HG03045 (cell line): ENCODE data around the gene P4HA3.

Source experiments
- ATAC-seq: cut with Tn5 transposase; IDR thresholded peaks from one replicate; pipeline ENCODE4 v1.9.1; 2021; ENCODE audit warnings: mild to moderate bottlenecking, moderate library complexity; ENCODE audit not compliant: unreplicated experiment

The P4HA3 gene

GRCh38 chr11:74268456-74268855 lies 43.0 kb downstream of the P4HA3 start:
- no peak for ATAC-seq

GRCh38 chr11:74267014-74267413 lies 44.4 kb downstream of the P4HA3 start:
- no peak for ATAC-seq

DNA sequence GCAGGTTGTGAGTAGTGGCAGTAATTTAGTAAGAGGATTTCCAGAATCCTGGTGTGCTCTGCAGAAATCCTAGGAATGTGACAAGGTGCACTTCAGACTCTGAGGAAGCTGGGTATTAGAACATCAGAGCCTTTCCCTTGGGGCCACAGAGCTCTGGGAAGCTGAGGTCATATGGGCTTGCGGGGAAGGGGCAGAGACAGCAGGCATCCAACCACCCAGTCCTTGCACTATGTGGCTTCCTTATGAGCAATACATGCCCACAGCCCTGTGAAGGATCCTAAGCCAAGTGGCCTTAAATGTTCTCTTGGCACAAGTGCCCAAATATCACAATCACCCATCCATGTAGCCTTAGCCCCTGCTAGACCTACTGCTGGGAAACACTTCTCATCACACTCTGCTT lies 46.2 kb downstream of the P4HA3 start:
- no peak for ATAC-seq

DNA sequence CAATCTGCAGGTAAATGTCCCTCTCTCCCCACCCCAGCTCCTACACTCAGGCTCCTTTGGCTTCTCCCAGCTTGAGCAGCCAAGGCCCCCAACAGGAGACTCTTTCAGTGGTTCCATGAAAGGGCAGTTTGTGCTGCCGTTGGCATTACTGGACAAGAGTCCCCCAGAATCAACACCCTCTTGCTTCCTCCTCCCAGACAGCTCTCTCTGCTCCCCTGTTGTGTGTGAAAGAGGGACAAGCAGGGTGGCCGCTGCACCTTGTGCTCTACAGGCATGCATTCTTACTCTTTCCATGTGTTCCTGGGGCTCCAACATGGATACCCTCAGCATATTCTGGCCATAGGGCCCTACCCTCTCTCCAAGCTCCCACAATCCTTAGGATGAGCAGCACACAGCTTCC lies 48.7 kb downstream of the P4HA3 start:
- ATAC-seq: no peak

DNA sequence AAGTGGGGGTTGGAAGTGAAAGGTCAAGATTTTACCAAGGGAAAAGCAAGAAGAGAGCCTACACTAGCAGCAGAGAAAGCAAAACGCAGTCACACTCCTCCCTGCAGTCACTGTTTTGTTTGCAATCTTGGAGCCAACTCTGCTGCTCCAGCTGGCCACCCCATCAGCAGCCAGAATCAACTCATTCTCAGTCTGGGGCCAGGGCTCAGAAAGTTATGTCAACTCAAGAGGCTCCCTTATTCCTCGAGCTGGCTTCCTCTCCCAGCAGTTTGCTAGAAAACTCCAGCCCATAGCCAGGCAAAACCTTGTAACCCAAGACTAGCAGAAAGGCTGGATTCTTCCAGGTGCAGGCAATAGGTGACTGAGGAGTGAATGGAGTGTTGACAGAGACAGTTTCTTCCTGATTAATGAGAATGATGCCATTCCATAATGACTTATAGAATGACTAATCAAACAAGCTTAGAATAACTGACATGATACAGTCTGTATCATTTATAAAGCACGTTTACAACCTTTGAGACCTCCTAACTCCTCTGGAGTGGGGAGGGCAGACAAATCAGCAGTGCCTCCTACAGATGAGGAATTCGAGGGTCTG lies 53.4 kb downstream of the P4HA3 start:
- ATAC-seq: no peak

DNA sequence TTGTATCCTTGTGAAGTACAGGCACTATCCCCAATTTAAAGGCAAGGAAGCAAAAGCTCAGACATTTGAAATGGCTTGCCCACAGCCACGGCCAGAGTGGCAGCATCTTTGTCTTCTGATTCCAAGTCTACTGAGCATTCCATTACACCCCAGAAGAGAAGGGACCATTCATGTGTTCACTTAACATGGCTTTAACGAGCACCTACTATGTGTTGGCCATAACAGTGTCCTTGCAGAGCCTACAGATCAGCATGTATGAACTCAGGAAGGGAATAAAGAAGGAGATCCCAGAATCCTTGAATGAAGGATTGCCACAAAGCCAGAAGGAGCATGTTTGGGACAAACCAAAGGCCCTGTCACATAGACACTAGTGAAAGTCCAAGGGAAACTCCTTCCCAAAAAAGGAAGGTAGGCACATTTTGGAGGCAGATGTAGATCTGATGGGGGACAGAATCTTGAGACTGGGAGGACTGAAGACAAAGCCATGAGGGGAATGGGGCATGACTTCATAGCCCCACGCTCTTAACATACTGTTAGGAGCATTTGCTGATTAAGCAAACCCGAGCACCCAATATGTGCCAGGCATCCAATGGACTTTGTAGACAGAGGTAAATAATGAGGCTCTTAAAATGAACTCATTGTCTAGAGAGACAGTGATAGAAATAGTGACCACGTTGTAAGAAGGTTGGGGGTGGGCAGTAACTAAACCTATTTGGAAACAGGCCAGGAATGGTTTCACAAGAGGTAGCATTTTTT lies 54.9 kb downstream of the P4HA3 start:
- no peak for ATAC-seq

GRCh38 chr11:74255741-74256375 lies 55.6 kb downstream of the P4HA3 start:
- ATAC-seq: no peak

- ATAC-seq: no peak
Observed at GRCh38 chr11:74253361-74253760, 58.1 kb downstream of the P4HA3 start.

DNA sequence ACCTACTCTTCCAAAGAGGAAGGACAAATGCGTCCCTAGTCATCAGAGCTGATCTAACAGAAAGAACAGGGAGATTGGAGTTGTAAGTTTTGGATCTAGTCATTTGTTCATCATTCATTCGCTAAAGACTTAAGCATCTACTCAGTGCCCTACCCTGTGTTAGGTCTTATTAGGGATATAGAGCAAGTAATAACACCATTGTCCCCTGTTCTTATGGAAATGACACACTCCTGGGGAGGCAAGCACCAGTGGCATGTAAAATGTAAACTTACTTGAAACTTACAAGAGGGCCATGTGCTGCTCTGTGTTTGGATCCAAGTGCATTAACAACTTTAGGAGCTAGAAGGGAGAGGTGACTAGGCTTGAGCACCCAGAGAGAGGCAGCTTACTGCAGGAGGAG lies 61.9 kb downstream of the P4HA3 start:
- no peak for ATAC-seq

DNA sequence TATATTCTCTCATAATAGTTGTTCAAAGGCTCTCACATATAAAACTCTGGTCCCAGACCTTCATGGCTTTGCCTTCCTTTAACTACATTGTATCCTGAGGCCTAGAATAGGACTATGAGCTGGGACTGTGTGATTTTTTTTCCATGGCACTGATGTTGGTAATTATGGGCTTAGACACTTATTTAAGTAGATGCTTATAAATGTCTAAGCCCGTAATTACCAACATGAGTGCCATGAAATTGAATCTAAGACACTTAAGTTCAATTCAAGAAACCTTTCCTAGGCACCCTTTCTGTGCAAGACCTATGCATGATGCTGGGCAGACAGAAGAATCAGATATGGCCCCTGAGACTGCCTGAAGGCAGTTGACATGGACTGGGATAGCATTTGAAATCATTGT lies 63.0 kb downstream of the P4HA3 start:
- no peak for ATAC-seq

DNA sequence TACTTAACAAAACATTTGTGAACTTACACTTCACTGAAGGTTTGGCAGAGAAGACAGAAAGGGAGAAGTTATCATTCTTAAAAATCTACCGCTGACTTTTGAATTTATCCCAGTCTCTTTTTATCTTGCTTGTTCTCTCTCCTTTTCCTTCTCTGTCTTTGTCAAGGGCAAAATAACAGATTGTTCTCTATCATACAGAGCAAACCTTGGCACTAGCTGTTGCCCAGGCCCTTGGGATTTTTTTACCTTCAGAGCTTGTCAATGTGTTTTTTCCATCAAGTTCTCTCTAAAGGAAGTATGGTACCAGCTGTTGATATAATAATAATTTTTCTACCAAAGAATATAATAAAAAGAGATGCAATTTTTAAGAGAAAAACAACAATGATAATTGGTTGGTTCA lies 73.2 kb downstream of the P4HA3 start:
- ATAC-seq: no peak

DNA sequence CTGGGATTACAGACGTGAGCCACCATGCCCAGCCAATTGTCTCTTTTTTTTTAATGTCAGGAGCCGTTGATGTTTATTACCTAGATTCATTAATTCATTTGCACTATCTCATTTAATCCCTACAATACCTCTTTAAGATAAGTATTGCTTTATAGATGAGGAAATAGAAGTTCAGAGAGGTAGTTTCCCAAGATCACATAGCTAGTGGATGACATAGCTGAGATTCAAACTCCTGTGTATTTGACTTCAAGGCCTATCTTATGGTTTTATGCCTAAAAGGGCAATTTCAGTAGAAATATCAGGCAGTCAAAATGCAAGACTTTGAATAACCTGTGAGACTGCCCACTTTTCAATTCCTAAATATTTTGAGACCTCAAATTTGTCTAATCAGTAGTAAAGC lies 73.9 kb downstream of the P4HA3 start:
- no peak for ATAC-seq

DNA sequence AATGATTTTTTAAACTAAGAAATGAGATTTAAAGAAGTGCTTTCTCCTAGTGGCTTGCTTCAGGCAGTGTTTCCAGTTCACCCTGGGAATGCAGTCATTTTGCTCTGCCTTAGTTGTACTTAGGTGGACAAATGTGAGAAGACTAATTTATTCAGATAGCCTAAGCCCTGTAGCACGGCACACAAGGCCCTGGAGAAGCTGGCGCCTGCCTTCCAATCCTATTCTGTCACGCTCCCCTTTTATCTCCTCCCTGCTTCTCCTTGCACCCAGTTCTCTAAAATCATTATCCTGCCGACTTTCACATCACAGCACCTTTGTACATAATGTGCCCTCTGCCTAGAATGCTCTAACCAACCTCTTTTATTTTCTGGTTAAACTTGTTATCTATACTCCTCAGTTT lies 76.3 kb downstream of the P4HA3 start:
- no peak for ATAC-seq

GRCh38 chr11:74233683-74234082 lies 77.8 kb downstream of the P4HA3 start:
- no peak for ATAC-seq

DNA sequence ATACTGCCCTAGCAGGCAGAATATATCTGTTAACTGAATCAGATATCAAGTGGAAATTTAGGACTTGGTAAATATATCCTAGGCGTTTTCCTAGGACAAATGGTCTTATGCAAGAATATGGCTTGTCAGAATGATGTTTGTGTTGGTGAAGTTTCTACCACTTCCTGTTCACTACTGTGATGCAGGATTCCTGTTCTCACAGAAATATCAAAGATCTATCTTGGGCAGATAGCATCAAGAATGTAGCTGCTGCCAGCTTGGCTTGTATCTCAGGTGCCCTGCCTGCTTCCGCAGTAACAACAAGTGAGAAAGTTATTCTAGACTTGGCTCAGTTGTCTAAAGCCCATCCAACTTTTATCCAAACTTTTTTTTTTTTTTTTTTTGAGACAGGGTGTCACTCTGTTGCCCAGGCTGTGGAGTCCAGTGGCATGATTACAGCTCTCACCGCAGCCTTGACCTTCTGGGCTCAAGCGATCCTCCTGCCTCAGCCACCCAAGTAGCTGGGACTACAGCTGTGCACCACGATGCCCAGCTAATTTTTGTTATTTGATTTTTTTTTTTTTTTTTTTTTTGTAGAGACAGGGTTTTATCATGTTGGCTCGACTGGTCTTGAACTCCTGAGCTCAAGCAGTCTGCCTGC lies 79.0 kb downstream of the P4HA3 start:
- ATAC-seq: no peak

- no peak for ATAC-seq
Observed at GRCh38 chr11:74226907-74227306, 84.5 kb downstream of the P4HA3 start.

DNA sequence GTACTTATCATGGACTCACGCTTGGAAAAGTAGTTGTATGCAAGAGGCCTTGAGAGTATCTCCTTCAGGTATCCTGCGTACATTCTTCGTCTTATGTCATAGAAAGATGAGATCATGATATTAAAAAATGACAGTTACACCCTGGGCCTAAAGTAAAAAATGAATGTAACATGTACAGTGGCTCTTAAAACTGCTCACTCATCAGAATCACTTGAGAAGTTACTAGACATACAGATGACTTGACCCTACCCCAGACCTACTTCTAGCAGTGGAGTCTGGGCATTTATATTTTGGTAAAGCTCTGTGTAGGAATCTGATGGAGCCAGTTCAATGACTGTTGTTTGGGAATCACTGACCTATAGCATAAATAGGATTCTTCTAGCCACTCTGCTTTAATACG lies 85.9 kb downstream of the P4HA3 start:
- ATAC-seq: no peak

- ATAC-seq: no peak
Observed at GRCh38 chr11:74221816-74222215, 89.6 kb downstream of the P4HA3 start.

GRCh38 chr11:74220376-74220775 lies 91.1 kb downstream of the P4HA3 start:
- no peak for ATAC-seq
